SJCRH30 (cell line): ENCODE data around the gene CDK4. TPM values are rescaled to one million over a fixed set of nuclear protein-coding genes. Genes with fewer than 3 reads are reported as not detected.
"Not testable (repeated sequence)": the region's sequence is repeated elsewhere in the genome, so short reads cannot be mapped to it uniquely, and the experiment has no call there.

ENCODE experiments used
- DNase-seq, 2 experiments: peaks; one replicate each; pipeline ENCODE4 v3.0.0-alpha.2; 2015 to 2020
- H3K27ac ChIP-seq: fragments of 250-450 bp; sonication (Bioruptor Pico); 2 replicates; pipeline ENCODE4 v1.5.1; 2020; ENCODE audit warnings: mild to moderate bottlenecking, moderate library complexity
- H3K27me3 ChIP-seq: fragments of 250-450 bp; sonication (Bioruptor Pico); 2 replicates; pipeline ENCODE4 v1.5.1; 2020; ENCODE audit warnings: mild to moderate bottlenecking, moderate library complexity
- H3K36me3 ChIP-seq: fragments of 250-450 bp; sonication (Bioruptor Pico); 2 replicates; pipeline ENCODE4 v1.5.1; 2020; ENCODE audit warnings: mild to moderate bottlenecking, moderate library complexity
- H3K4me1 ChIP-seq: fragments of 250-450 bp; sonication (Bioruptor Pico); 2 replicates; pipeline ENCODE4 v1.5.1; 2020; ENCODE audit warnings: mild to moderate bottlenecking, moderate library complexity
- H3K4me3 ChIP-seq: fragments of 250-450 bp; sonication (Bioruptor Pico); 2 replicates; pipeline ENCODE4 v1.5.1; 2020; ENCODE audit warnings: mild to moderate bottlenecking, moderate library complexity
- H3K9me3 ChIP-seq: fragments of 250-450 bp; sonication (Bioruptor Pico); replicated peaks from 2 replicates; pipeline ENCODE4 v1.5.1; 2020; ENCODE audit warnings: mild to moderate bottlenecking, moderate library complexity
- total RNA-seq: library from RNA; depleted of rRNA; stranded (reverse); fragments of >200 nt; shearing (Covaris generic); gene quantifications from 2 replicates; pipeline ENCODE4 v1.2.3, GENCODE V29; 2014

Gene CDK4
- total RNA-seq, 1 experiment from 2014 or later, result 5,376 TPM

DNA sequence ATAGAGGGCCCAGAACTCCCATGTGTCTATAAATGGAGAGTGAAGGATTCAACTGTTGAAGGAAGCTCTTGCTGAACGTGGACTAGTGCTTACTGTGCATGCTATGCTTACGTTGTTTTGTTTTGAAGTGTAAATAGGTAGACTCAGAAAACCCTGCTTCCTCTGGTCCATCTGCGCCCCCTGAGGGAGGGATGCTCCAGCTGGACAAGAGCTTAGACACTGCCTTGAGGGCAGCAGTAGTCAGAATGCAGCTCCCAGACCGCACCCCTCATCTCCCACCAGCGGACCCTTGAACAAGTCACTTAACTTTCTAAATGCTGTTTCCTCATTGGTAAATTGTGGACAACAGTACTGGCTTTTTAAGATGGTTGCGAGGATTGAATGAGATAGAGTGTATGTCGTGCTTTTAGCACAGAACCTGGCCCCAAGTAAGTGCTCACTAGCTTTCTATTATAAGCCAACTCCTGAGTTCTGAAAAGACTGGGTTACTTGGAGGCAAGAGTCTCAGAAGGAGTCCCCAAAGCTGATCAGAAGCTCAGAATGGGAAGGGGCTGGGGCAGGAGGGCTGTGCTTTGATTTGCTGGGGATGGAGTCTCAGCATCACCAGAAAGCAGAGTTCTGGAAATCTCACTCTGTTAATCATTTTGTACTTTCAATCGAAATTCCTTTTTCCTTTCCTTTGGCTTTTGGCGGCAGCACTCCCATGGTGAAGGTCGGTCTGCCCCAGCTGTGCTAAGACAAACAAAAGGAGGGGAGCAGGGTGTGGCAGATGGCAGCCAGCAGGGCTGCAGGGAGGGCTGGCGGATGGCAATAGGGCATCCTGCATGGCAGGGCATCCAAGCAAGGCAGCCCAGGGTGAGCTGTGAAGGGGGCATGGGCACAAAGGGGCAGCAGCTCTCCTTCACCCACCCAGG is 29.1 kb downstream of the CDK4 start:
- DNase-seq, result peak; percentile 75 to 76
- H3K4me1 ChIP-seq, result no peaks in the 10 kb centered on the region; the same call in 1 of the 2 replicates
- no peaks in the 10 kb centered on the region for H3K9me3 ChIP-seq
- no peak overlapping the region for H3K27ac ChIP-seq
- H3K27me3 ChIP-seq, result no peaks in the 10 kb centered on the region
- no peak overlapping the region for H3K4me3 ChIP-seq
- H3K36me3 ChIP-seq, result peaks cover 39% of the 10 kb centered on the region

DNA sequence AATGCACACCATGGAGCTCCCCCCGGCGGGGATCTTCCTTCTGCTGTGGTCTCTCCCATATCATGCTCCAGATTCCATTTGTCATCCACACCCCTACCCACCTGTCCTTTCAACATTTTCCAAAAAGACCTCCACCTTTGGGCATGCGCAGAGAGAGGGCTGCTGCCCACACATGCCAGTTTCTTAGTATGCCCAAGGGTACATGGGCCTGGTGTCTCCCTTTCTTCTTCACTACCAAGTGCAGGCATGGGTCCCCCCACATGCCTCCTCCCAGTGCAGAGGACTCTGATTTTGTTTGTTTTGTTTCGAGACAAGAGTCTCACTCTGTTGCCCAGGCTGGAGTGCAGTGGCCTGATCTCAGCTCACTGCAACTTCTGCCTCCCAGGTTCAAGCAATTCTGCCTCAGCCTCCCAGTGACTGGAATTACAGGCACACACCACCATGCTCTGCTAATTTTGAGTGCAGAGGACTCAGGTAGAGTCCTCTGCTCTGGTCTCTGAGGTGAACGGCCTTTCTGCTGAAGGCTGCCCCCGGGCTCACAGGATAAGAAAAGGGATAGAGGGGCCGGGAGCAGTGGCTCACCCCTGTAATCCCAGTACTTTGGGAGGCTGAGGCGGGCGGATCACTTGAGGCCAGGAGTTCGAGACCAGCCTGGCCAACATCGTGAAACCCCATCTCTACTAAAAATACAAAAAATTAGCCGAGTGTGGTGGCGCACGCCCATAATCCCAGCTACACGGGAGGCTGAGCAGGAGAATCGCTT is 30.1 kb downstream of the CDK4 start:
- not testable (repeated sequence) for H3K4me1 ChIP-seq, H3K27me3 ChIP-seq, H3K27ac ChIP-seq, H3K9me3 ChIP-seq, H3K4me3 ChIP-seq
- peak; percentile 58 to 61 for DNase-seq
- H3K36me3 ChIP-seq, result peaks cover 47% of the 10 kb centered on the region

DNA sequence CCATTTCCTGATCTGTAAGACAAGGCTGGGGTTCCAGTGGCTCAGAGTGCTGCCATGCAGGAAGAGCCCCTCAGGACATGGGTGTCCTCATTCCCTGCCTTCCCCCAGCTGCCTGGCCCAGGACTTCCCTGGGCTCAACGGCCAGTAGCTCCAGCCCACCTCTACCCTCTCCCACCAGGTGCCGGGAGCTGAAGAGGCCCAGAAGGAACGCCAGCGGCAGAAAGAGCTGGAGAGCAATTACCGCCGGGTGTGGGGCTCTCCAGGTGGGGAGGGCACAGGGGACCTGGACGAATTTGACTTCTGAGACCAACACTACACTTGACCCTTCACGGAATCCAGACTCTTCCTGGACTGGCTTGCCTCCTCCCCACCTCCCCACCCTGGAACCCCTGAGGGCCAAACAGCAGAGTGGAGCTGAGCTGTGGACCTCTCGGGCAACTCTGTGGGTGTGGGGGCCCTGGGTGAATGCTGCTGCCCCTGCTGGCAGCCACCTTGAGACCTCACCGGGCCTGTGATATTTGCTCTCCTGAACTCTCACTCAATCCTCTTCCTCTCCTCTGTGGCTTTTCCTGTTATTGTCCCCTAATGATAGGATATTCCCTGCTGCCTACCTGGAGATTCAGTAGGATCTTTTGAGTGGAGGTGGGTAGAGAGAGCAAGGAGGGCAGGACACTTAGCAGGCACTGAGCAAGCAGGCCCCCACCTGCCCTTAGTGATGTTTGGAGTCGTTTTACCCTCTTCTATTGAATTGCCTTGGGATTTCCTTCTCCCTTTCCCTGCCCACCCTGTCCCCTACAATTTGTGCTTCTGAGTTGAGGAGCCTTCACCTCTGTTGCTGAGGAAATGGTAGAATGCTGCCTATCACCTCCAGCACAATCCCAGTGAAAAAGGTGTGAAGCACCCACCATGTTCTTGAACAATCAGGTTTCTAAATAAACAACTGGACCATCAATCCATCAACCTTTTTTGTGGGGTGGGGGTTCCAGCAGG is 31.2 kb downstream of the CDK4 start:
- Histone ChIP-seq H3K4me1 (no peaks in the 10 kb centered on the region), H3K4me3 (no peak overlapping the region), H3K36me3 (peaks cover 58% of the 10 kb centered on the region), H3K27me3 (no peaks in the 10 kb centered on the region), H3K9me3 (no peaks in the 10 kb centered on the region), H3K27ac (no peak overlapping the region)
- DNase-seq, result peak; percentile 65 to 67

DNA sequence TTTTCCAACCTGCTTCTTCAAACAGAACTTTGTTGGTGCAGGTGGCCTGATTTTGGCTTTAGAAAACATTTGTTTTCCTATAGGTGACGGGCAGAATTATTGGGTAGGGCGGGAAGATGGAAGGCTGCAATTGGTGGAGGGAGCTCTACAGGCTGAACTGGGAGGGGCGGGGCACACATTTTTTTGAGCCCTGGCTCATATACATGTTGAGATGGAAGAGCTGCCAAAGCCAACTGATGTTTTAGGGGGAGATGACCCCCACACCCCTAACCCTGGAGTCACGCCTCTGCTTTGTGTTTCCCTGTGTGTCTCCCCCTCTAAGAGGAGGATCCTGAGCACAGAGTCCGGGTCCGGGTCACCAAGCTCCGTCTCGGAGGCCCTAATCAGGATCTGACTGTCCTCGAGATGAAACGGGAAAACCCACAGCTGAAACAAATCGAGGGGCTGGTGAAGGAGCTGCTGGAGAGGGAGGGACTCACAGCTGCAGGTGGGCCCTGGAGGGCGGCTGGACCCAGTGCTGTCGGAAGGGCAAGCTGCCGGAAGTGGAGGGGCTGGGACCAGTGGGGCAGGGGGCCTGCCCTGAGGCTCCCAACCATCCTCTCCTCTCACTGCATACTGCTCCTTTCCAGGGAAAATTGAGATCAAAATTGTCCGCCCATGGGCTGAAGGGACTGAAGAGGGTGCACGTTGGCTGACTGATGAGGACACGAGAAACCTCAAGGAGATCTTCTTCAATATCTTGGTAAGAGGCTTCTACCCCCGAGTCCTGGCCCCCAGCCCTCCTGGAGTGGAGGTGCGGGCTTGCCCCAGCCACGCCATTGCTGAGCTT is 32.1 kb downstream of the CDK4 start:
- H3K4me1 ChIP-seq, result no peaks in the 10 kb centered on the region
- H3K36me3 ChIP-seq, result peaks cover 67% of the 10 kb centered on the region
- no peak overlapping the region for H3K27ac ChIP-seq
- H3K4me3 ChIP-seq, result no peak overlapping the region
- H3K27me3 ChIP-seq, result no peaks in the 10 kb centered on the region
- DNase-seq, result peak; percentile 62 to 68
- no peaks in the 10 kb centered on the region for H3K9me3 ChIP-seq

DNA sequence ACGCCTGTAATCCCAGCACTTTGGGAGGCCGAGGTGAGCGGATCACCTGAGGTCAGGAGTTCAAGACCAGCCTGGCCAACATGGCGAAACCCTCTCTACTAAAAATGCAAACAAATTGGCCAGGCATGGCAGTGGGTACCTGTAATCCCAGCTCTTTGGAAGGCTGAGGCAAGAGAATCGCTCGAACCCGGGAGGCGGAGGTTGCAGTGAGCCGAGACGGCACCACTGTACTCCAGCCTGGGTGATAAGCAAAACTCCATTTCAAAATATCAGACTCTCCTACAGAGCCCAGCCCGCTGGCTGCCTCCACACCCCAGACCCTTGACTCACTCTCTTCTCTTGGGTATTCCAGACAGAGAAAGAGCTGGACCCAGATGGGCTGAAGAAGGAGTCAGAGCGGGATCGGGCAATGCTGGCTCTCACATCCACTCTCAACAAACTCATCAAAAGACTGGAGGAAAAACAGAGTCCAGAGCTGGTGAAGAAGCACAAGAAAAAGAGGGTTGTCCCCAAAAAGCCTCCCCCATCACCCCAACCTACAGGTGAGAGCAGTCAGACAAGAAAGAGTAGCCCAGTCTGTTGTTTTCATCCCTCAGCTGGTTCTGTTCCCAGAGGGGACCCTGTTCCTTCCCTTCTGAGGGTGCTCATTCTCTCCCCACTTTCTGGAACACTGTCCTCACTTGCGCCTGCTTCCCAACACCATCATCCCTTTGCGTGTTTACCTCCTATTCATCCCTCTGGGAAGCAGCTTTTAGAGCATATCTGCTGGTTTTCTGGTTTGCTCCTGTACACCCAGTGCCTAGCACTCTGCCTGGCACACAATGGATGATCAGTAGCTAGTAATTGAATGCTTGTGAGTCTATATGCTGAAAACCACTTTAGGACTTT is 33.2 kb downstream of the CDK4 start:
- DNase-seq, result peak; percentile 48 to 64
- H3K36me3 ChIP-seq, result peaks cover 77% of the 10 kb centered on the region
- H3K9me3 ChIP-seq, result no peaks in the 10 kb centered on the region
- no peaks in the 10 kb centered on the region for H3K4me1 ChIP-seq
- no peak overlapping the region for H3K4me3 ChIP-seq
- no peaks in the 10 kb centered on the region for H3K27me3 ChIP-seq
- H3K27ac ChIP-seq, result no peak overlapping the region

DNA sequence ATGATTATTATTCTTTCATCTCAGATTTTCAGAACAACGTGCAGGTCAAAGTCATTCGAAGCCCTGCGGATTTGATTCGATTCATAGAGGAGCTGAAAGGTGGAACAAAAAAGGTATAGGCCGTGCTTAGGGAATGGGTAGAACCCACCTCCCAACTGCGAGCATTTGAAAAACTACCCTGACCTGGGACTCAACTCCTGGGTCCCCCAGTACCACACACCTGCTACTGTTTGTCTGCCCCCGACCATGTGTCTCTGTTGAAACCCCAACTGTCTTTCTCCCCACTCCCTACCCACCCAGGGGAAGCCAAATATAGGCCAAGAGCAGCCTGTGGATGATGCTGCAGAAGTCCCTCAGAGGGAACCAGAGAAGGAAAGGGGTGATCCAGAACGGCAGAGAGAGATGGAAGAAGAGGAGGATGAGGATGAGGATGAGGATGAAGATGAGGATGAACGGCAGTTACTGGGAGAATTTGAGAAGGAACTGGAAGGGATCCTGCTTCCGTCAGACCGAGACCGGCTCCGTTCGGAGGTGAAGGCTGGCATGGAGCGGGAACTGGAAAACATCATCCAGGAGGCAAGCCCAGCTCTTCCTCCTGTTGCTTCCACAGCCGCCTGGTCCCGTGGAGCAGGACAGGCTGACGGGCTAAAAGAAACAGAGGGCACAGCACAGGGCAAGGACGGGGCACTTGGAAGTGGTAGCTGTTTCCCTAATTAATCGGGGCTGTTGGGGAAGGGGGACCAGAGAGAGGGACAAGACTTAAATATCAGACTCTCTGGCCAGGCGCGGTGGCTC is 34.1 kb downstream of the CDK4 start:
- H3K36me3 ChIP-seq, result peaks cover 77% of the 10 kb centered on the region
- no peaks in the 10 kb centered on the region for H3K27me3 ChIP-seq
- H3K9me3 ChIP-seq, result no peaks in the 10 kb centered on the region
- H3K4me1 ChIP-seq, result no peaks in the 10 kb centered on the region
- peak; percentile 71 to 79 for DNase-seq
- no peak overlapping the region for H3K27ac ChIP-seq
- H3K4me3 ChIP-seq, result no peak overlapping the region

DNA sequence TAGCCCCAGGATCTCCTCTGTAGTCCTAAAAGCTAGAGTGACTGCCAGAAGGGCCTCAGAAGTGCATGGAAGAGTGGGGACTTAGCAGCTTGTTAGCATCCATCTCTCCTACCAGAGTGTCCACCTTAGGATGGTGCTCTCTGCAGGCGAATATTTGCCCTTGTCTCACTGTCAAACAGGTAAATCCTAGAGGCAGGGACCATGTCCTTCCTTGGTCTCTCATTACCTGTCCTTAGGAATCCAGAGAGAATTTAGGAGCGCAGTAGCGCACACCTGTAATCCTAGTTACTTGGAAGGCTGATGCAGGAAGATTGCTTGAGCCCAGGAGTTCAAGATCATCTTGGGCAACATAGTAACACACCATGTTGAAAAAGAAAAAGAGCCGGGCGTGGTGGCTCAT is 35.0 kb downstream of the CDK4 start:
- Histone ChIP-seq H3K36me3 (peaks cover 84% of the 10 kb centered on the region), H3K27ac (no peak overlapping the region), H3K27me3 (no peaks in the 10 kb centered on the region), H3K4me3 (no peak overlapping the region), H3K9me3 (no peaks in the 10 kb centered on the region; the same call in 1 of the 2 replicates), H3K4me1 (no peaks in the 10 kb centered on the region)
- DNase-seq, result peak in 1 of 2 experiments; percentile 42

DNA sequence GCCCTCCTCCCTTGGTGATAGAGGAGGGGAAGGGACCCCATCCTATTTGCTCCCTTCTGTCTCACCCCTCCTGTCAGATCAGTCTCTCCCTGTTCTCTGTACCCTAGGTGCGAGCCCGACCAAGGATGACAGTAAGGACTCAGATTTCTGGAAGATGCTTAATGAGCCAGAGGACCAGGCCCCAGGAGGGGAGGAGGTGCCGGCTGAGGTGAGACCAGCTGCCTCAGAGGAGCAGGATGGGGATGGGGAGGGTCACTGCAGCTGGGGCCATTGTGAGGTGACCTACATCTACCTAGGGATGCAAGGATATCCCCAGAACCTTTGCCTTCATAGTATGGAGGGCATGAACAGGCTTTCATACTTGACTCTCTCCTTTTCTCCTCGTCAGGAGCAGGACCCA is 35.8 kb downstream of the CDK4 start:
- H3K27ac ChIP-seq, result no peak overlapping the region
- peak; percentile 63 to 64 for DNase-seq

DNA sequence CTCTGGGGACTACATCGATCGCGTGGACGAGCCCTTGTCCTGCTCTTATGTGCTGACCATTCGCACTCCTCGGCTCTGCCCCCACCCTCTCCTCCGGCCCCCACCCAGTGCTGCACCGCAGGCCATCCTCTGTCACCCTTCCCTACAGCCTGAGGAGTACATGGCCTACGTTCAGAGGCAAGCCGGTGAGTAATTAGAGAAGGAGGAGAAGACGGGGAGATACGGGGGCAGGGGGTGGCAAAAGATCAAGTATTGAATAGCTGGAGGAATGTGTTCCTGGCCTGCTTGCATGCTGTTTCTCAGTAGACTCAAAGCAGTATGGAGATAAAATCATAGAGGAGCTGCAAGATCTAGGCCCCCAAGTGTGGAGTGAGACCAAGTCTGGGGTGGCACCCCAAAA is 36.3 kb downstream of the CDK4 start:
- no peaks in the 10 kb centered on the region for H3K4me1 ChIP-seq
- H3K4me3 ChIP-seq, result no peak overlapping the region
- no peak overlapping the region for H3K27ac ChIP-seq
- no peaks in the 10 kb centered on the region for H3K27me3 ChIP-seq
- peaks cover 81% of the 10 kb centered on the region for H3K36me3 ChIP-seq
- peak in 1 of 2 experiments; percentile 58 for DNase-seq
- no peaks in the 10 kb centered on the region; the same call in 1 of the 2 replicates for H3K9me3 ChIP-seq

More for the DNA sequence above, 35.8 kb downstream of the CDK4 start:
- no peaks in the 10 kb centered on the region for H3K4me1 ChIP-seq
- H3K36me3 ChIP-seq, result peaks cover 86% of the 10 kb centered on the region
- H3K27me3 ChIP-seq, result no peaks in the 10 kb centered on the region
- no peak overlapping the region for H3K4me3 ChIP-seq
- no peaks in the 10 kb centered on the region; the same call in 1 of the 2 replicates for H3K9me3 ChIP-seq

DNA sequence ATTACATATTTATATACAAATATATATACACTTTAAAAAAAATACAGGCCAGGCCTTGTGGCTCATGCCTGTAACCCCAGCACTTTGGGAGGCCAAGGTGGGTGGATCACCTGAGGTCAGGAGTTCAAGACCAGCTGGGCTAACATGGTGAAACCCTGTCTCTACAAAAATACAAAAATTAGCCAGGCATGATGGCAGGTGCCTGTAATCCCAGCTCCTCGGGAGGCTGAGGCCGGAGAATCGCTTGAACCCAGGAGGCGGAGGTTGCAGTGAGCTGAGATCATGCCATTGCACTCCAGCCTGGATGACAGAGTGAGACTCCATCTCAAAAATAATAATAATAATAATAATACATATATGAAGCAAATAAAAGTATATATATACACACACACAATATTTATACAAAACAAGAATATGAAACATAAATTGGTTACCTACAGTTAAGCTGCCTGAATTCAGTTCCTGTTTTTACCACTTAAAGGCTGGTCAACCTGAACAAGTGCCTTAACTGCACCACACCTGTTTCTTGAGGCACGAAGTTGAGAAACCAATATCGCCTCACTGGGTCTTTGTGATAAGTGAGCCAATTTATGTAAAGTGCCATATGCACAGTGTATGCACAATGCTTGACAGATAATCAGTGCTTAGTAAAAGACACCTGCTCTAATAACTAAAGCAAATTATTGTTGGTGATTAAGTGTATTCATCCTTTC is 36.9 kb downstream of the CDK4 start:
- H3K9me3 ChIP-seq, H3K27ac ChIP-seq, H3K4me3 ChIP-seq, H3K4me1 ChIP-seq, H3K27me3 ChIP-seq: not testable (repeated sequence)
- peaks cover 80% of the 10 kb centered on the region for H3K36me3 ChIP-seq
- peak in 1 of 2 experiments; percentile 26 for DNase-seq

DNA sequence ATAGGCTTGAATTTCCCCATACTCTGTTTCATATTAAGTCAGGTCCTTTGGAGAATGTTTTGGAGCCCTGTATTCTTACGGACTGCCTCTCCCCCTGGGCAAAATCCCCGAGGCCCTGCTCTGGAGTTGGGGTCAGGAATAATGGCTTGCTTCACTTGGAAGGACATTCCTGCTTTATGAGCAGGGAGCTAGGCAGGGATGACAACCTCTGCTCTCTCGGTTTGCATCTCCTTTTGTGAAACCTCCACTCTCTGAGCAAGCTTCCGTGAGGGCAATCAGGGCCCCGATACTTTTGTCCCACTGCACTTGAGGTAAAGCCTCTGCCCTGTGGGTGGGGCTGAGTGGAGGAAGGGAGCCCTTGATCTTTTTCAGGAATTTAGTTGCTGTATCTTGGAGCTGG is 38.9 kb downstream of the CDK4 start:
- H3K36me3 ChIP-seq, result peaks cover 62% of the 10 kb centered on the region
- H3K4me1 ChIP-seq, result no peaks in the 10 kb centered on the region
- H3K9me3 ChIP-seq, result no peaks in the 10 kb centered on the region; the same call in 1 of the 2 replicates
- DNase-seq, result peak; percentile 46 to 62
- no peak overlapping the region for H3K27ac ChIP-seq
- no peaks in the 10 kb centered on the region for H3K27me3 ChIP-seq
- H3K4me3 ChIP-seq, result no peak overlapping the region

DNA sequence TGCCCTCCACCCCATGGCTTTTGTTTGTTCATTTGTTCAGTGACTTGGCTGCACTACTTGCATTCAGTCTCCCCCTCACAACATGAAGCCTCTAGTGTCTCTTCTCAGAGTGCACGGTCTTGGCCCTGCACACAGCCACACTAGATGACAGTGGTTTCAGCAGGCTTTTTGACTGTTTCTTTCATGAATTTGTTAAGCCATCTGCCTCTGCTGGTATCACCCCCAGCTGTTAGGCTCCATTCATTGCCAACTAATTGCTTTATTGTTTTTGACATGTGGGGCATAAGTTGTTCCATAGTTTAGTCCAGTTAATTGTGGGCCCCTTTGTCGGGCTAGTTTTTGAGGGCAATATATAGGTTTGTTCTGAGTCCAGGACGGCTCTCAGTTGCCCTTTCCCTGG is 39.4 kb downstream of the CDK4 start:
- Histone ChIP-seq H3K36me3 (peaks cover 57% of the 10 kb centered on the region), H3K27ac (no peak overlapping the region), H3K9me3 (no peaks in the 10 kb centered on the region; the same call in 1 of the 2 replicates), H3K4me1 (no peaks in the 10 kb centered on the region), H3K27me3 (no peaks in the 10 kb centered on the region), H3K4me3 (no peak overlapping the region)
- DNase-seq, result peak; percentile 40 to 69
